Stimulated activated CD4-positive, alpha-beta T cell treated with anti-CD3 and anti-CD28 coated beads, TNF-alpha, amount 100 ng/mL, for 48 hours (primary cell): ENCODE measurements around the gene TRIM14.
"Not testable (repeated sequence)": the region's sequence is repeated elsewhere in the genome, so short reads cannot be mapped to it uniquely, and the experiment has no call there.

Experiments used
- DNase-seq, 3 donors: peaks; one replicate each; pipeline ENCODE4 v3.0.0-alpha.2; 2020; ENCODE audit warnings: low read depth in 3 of 3

The TRIM14 gene

DNA sequence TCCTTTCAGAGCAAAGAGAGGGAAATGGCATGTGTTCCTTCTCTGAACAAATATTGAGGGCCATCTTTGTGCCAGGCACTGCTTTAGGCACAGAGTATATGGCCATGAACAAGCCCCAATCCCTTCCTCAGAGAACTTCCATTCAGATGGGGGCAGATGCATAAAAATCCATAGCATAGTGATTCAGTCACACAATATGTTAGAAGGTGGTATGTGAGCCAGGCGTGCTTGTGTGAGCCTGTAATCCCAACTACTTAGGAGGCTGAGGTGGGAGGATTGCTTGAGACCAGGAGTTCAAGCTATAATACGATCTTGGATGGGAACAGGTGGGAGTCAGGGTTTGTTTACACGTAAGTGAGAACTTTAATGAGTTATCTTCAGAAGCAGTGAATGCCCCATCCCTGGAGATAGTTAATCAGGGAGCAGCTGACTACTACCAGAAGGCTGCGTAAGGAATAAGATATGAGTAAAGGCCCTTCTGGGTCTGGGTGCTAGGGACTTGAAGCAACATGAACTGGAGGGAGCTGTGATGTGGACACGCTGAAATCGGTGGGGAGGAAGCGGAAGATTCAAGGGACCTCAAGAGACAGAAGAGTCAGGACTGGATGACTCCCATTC, 35.3 kb downstream of the TRIM14 start:
- DNase-seq: no peak

DNA sequence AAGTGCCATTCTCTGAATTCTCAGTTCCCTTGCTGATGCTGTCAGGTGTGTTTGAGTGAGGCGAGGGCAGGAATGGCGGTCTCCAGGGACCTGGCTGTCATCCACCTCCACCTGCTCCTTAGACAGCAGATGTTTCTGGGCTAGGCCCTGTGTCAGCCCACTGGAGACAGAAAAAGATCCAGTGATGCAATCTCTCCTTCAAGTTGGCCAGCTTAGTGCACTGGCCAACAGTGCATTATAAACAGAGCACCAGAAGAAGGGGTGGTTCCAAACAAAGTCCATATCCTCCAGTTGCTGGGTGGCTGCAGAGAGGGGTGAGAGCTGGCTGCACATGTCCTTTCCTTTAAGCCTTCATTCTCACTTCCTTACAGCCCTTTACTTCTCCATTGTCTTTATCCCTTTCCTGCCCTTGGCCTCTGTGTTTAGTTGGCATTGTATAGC, 35.9 kb downstream of the TRIM14 start:
- DNase-seq: no peak

DNA sequence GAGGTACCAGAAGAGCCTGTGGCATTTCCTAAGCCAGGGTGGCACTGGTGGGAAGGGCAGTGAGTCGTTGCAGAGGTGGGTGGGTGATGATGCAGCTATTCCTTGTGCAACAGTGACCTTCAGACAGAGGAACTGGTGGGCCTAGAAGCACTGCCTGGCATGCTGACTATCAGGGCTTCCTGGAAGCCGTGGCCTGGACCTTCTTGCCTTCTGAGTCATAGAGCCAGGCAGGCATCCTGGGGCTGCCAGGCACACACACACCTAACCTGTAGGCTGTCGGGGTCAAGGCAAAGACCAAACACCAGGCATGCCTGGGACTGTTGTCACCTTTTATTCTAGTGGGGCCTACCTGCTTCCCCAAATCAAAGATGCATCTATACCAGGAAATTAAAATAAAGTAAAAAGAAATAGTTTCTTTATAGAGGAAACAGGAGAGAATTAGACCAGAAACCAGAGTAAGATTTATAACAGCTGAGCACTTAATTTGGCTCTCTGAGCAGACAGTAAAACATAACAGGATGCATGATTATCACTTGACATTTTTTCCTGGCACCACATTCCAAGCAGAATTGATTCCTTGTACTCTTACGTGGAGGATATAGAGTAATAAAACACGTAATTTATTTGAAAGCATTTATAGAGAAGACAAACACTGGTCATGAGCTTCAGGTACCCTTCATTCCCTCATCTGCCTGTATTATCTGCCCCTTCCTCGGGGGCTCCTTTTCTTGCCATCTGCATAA, 37.4 kb downstream of the TRIM14 start:
- DNase-seq: peak in 1 of 3 donors; percentile 56

DNA sequence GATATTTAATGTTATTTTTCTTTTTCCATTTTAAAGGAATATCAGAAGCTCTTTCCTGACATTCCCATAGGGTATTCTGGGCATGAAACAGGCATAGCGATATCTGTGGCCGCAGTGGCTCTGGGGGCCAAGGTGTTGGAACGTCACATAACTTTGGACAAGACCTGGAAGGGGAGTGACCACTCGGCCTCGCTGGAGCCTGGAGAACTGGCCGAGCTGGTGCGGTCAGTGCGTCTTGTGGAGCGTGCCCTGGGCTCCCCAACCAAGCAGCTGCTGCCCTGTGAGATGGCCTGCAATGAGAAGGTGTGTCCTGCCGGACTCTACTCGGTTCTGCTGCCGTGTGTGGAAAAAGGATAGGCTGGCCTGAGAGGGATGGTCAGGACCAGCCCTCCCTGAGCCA, 38.2 kb downstream of the TRIM14 start:
- DNase-seq: no peak

DNA sequence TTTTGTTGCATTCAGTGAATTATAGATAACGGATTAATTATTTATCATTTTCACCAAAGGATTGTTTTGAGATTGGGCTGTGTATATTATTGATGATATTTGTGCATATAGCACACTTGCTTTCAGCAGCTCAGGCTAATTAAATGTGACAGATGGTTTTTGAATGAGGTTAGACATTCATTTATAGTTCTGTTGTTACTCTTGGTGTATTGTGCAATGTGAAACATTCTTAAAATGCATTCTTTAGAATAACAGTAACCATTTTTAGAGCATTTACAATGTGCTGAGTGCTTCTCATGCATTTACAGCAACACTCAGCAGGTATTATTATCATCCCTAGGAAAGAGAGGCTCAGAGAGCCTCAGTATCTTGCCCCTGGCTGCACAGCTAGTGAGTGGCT, 38.7 kb downstream of the TRIM14 start:
- no peak for DNase-seq

- no peak for DNase-seq
Observed at GRCh38 chr9:98078895-98079294, 40.1 kb downstream of the TRIM14 start.

- DNase-seq: not testable (repeated sequence)
Observed at GRCh38 chr9:98076514-98076890, 42.5 kb downstream of the TRIM14 start.

DNA sequence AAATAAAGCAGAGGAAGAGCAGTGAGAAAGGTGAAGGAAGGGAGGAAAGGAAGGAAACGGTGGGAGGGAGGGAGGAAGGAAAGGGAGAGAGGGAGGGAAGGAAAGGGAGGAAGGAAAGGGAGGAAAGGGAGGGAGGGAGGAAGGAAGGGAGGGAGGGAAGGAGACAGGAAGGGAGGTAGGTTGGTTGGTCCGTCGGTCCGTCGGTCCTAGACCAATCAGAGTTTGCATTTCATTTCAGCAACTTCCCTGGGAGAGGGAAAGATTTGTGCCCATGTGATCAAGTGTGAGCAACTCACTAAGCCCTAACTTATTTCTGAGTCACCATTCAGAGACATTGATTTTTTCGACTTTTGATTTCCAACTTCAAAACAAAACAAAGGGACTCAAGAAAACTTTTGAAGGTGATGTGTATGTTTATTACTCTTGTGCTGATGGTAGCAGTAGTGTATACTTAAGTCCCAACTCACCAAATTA, 43.7 kb downstream of the TRIM14 start:
- no peak for DNase-seq

GRCh38 chr9:98074115-98074990, 44.7 kb downstream of the TRIM14 start:
- peak; percentile 34 to 47 (median 46) for DNase-seq

- DNase-seq: no peak
Observed at GRCh38 chr9:98071737-98072136, 47.3 kb downstream of the TRIM14 start.

DNA sequence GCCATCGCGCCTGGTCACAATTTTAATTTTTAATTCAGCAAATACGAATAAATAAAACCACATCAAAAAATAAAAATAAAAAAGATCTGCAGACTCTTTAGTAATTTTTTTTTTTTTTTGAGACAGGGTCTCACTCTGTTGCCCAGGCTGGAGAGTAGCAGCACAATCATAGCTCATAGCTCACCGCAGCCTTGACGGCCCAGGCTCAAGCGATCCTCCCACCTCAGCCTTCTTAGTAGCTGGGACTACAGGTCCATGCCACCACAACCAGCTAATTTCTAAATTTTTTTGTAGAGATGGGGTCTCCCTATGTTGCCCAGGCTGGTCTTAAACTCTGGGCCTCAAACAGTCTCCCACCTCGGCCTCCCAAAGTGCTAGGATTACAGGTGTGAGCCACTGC, 48.3 kb downstream of the TRIM14 start:
- DNase-seq: no peak

GRCh38 chr9:98069551-98069950, 49.5 kb downstream of the TRIM14 start:
- no peak for DNase-seq

GRCh38 chr9:98067184-98067583, 51.8 kb downstream of the TRIM14 start:
- no peak for DNase-seq

DNA sequence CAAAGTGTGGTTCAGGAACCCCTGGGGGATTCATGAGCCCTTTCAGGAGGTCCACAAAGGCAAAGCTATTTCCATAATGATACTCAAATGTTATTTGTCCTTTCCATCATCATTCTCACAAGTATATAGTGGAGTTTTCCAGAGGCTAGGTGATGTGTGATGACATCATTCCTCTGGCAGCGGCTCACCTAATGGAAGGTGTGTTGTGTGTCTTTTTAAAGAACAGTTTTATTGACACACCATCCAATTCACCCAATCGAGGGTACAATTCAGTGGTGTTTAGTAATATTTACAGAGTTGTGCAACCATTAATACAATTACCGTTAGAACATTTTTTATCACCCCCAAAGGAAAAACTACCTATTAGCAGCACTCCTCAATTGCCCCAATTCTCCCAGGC, 52.8 kb downstream of the TRIM14 start:
- no peak for DNase-seq

DNA sequence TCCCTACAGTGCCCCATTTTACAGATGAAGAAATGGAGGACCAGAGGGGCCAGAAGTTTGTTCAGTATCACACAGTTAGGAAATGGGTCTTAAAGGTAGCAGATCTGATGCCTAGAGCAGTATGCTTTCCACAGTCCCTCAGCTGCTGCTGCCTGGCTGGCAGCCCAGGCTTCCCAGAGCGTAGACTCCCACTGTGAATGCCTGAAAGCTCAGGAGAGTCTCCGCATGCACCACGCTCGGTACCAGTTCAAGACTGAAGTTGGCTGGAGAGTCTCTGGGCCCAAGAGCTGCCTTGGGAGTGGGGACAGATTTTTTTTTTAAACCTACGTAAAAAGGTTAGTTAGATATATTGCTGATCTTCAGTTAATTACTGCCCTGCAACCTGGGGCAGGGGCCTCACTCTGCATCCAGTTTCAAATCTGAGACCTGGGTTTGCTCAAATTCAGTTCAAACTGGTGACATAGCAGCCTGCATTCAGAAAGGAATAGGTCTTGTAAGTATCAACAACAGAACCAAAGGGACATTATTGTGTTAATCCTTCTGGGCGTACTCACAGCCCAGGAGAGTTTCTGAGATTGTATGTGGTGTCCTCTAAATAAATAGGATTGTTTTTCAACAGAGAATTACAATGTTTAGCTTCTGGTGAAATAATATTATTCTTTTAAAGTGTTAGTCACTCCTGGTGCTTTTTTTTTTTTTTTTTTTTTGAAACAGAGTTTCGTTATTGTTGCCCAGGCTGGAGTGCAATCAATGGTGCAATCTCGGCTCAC, 54.2 kb downstream of the TRIM14 start:
- no peak for DNase-seq

DNA sequence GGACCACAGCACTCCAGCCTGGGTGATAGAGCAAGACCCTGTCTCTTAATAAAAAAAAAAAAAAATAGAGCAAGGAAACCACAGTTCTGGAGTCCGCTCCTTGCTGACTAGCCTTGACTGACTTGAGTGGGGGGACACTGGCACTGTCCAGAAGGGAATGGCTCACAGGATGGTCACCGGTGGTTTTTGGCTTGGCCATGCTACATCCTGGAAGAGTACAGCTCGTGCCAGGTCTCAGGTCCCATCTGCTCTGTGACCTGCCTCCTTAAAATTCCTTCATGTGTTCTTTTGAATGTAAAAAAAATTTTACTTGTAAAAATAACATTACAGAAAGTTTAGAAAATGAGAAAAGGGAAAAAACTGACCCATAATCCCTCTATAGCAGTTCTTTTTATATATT, 56.9 kb downstream of the TRIM14 start:
- DNase-seq: no peak

- DNase-seq: no peak
Observed at GRCh38 chr9:98057138-98057799, 61.8 kb downstream of the TRIM14 start.

DNA sequence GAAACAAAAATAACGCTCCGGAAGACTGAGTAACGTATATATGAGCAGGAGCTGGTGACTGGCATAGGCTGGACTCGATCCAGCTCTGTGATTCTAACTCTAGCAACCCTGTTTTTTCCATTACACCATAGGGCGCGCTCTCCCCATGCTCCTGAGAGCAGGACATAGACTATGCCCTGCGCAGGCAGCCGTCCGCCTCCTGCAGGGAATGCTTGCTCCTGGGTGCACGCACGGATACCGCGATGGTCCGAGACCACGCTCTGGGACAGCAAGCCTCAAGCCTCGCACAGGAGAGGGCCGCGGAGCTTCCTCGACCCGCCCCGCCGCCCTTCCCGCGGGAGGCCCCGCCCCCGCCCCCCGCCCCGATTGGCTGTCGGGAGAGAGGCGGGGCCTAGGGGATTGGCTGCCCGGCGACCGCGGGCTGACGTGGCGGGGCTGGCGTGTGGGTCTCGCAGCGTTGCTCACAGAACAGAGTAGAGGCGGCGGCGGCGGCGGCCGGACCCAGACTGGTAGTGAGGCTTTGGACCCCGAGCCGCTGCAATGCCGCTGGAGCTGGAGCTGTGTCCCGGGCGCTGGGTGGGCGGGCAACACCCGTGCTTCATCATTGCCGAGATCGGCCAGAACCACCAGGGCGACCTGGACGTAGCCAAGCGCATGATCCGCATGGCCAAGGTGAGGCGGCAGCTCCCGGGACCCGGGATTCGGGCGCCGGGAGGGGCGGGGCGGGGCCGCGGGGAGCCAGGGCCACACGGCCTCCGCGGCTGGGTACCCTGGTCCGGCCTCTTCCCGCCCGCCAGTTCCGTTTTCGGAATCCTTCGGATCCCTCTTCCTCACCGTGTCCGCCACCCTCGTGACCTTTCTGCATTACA, 62.5 kb downstream of the TRIM14 start, which contains the start of gene NANS:
Gene NANS (plus strand): TSS at position 464 of the 869 bp plus-strand sequence. CDS start 77 bp downstream, at position 541.
- DNase-seq: peak; percentile 83 to 95 (median 88)

- DNase-seq: no peak
Observed at GRCh38 chr9:98054376-98054951, 64.6 kb downstream of the TRIM14 start.

- DNase-seq: no peak
Observed at GRCh38 chr9:98050351-98050750, 68.7 kb downstream of the TRIM14 start.
